PFSK-1 (cell line): ENCODE results near the gene MDC1.

Experiments
- FOXP2 ChIP-seq: optimal IDR thresholded peaks from 2 replicates; pipeline ENCODE3; 2011; ENCODE audit warnings: borderline replicate concordance, control low read depth, inconsistent platforms; ENCODE audit not compliant: insufficient read depth; ENCODE audit errors: extremely low read length, extremely low read depth
- POLR2AphosphoS5 ChIP-seq: IDR thresholded peaks from 2 replicates; pipeline ENCODE4 v1.6.1; 2012; ENCODE audit warnings: low read depth, mild to moderate bottlenecking, control low read depth, low read length, moderate library complexity
- REST ChIP-seq, 2 experiments: IDR thresholded peaks; 2 replicates each; pipeline versions ENCODE4 v1.6.1 to v1.8.0; 2011 to 2012; ENCODE audit warnings: low read depth in 2 of 2, low read length in 2 of 2, control low read depth in 1 of 2, inconsistent platforms in 1 of 2, mild to moderate bottlenecking in 1 of 2, moderate library complexity in 1 of 2; ENCODE audit not compliant: insufficient read depth in 1 of 2
- SIN3A ChIP-seq: IDR thresholded peaks from 2 replicates; pipeline ENCODE4 v1.6.1; 2012; ENCODE audit warnings: mild to moderate bottlenecking, low read length, moderate library complexity, borderline replicate concordance; ENCODE audit not compliant: insufficient read depth

GRCh38 chr6:30742316-30743098, 25.4 kb upstream of the MDC1 start, which contains the start of gene FLOT1:
- TF ChIP-seq SIN3A: peak; percentile 64; the same call in 1 of the 2 replicates
- peak in 1 of 2 experiments; percentile 29; a peak in 1 of 4 replicates for TF ChIP-seq REST (IDR thresholded peaks at IDR 0.05; ENCODE audit: insufficient read depth in 1 of 2, low read depth in 2 of 2, low read length in 2 of 2)
- peak; percentile 67 for TF ChIP-seq POLR2AphosphoS5
- peak; percentile 33 for TF ChIP-seq FOXP2
